Nephron (organoid): ENCODE results near the gene ALOX15.
A peak's percentile ranks its signal among the peaks of the same experiment; 100 is the strongest.

ENCODE experiments used
- H3K27ac Mint-ChIP-seq, 3 experiments: 2 replicates each; pipeline ENCODE4 v1.8.0; 2020; ENCODE audit warnings: mixed read lengths in 3 of 3, mild to moderate bottlenecking in 2 of 3, moderate library complexity in 1 of 3
- H3K27me3 Mint-ChIP-seq: 2 replicates; pipeline ENCODE4 v1.8.0; 2021; ENCODE audit warnings: low read depth, mild to moderate bottlenecking, moderate library complexity, mixed read lengths
- H3K36me3 Mint-ChIP-seq: 2 replicates; pipeline ENCODE4 v1.8.0; 2020; ENCODE audit warnings: low read depth, mixed read lengths
- H3K4me1 Mint-ChIP-seq: 2 replicates; pipeline ENCODE4 v1.8.0; 2020; ENCODE audit warnings: mixed read lengths
- H3K4me3 Mint-ChIP-seq, 3 experiments: 2 replicates each; pipeline ENCODE4 v1.8.0; 2020; ENCODE audit warnings: mild to moderate bottlenecking in 3 of 3, mixed read lengths in 3 of 3, moderate library complexity in 2 of 3
- H3K9me3 Mint-ChIP-seq: 2 replicates; pipeline ENCODE4 v1.8.0; 2020; ENCODE audit warnings: mixed read lengths
- TF ChIP-seq, protein P1 (sequence below), 3 experiments: fragments of 200-600 bp; sonication (generic); IDR thresholded peaks; one replicate each; pipeline ENCODE4 v1.5.0; 2021; ENCODE audit warnings: antibody characterized with exemption in 3 of 3; ENCODE audit not compliant: unreplicated experiment in 3 of 3

Gene ALOX15

DNA sequence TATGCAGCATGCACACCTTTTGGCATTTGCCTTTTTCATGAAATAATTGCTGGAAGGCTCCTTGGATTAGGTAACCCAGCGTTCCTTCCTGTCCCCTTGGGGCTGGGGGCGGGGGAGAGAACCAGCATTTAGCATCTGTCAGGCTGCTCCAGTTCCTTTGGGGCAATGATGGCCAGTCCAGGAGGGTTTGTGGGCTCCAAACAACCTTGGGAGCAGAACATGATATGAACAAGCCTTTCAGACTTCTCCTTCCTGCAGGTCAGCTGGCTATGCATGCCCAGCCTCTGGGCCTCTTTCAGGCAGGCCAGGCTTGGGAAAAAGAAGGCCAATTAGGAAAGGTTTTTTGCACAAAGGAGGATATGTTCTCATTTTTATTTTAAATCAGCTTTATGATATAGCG lies 58.3 kb downstream of the ALOX15 start:
- H3K9me3 Mint-ChIP-seq: no peaks in the 10 kb centered on the region
- TF ChIP-seq, protein P1, sequence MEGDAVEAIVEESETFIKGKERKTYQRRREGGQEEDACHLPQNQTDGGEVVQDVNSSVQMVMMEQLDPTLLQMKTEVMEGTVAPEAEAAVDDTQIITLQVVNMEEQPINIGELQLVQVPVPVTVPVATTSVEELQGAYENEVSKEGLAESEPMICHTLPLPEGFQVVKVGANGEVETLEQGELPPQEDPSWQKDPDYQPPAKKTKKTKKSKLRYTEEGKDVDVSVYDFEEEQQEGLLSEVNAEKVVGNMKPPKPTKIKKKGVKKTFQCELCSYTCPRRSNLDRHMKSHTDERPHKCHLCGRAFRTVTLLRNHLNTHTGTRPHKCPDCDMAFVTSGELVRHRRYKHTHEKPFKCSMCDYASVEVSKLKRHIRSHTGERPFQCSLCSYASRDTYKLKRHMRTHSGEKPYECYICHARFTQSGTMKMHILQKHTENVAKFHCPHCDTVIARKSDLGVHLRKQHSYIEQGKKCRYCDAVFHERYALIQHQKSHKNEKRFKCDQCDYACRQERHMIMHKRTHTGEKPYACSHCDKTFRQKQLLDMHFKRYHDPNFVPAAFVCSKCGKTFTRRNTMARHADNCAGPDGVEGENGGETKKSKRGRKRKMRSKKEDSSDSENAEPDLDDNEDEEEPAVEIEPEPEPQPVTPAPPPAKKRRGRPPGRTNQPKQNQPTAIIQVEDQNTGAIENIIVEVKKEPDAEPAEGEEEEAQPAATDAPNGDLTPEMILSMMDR (IDR thresholded peaks at IDR 0.05; ENCODE audit: unreplicated experiment in 3 of 3): no peak
- H3K4me1 Mint-ChIP-seq: peaks cover 65% of the 10 kb centered on the region
- peaks cover 17% of the 10 kb centered on the region for H3K27me3 Mint-ChIP-seq
- H3K27ac Mint-ChIP-seq: peak overlapping the region; percentile 83 to 95 (median 95)
- H3K4me3 Mint-ChIP-seq: peak overlapping the region; percentile 86 to 92 (median 91)
- H3K36me3 Mint-ChIP-seq: peaks cover 5% of the 10 kb centered on the region

DNA sequence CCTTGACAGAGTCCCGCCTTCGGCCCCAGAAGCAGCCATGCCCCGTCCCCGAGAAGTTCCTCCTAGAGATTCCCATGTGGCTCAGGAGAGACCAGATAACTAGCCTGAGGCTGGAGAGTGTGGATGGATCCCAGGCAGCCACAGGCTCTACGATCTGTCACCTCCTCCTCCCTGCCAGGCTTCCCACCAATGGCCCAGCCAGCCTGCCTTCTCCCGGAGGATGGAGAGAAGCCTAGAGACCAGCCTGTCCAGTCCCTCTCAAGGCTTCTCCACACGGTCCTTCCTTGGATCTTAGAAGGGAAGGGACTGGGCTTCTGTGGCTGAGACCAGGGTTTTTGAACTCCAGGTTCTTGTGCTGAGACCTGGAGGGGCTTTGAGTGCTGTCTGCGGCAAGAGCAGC lies 58.8 kb downstream of the ALOX15 start:
- Mint-ChIP-seq H3K4me1 (peaks cover 64% of the 10 kb centered on the region), H3K36me3 (peaks cover 5% of the 10 kb centered on the region), H3K27me3 (peaks cover 17% of the 10 kb centered on the region), H3K27ac (peak overlapping the region; percentile 83 to 95 (median 95)), H3K9me3 (no peaks in the 10 kb centered on the region), H3K4me3 (peak overlapping the region; percentile 86 to 92 (median 91))
- TF ChIP-seq, protein P1 (IDR thresholded peaks at IDR 0.05; ENCODE audit: unreplicated experiment in 3 of 3): no peak

DNA sequence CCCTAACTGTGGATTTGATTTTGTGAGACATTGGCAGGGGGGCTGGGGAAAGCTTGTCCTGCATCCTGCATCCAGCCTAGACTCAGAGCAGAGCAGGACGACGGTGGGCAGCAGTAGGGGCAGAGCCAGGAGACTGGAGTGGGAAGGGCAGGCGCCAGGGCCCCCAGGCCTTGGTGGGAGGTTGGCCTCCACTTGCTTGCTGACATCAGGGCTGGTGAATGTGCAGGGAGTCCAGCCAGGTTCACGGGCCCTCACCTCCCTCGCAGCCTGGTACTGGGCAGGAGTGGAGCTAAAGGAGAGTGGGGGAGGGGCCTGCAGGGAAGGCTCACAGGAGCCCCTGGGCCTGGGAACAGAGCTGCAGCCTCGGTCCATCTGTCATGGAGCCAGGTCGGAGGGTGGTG lies 59.4 kb downstream of the ALOX15 start:
- Mint-ChIP-seq H3K27me3 (peaks cover 17% of the 10 kb centered on the region), H3K4me3 (peak overlapping the region in 2 of 3 experiments; percentile 86 to 92), H3K27ac (peak overlapping the region; percentile 83 to 95 (median 95)), H3K9me3 (no peaks in the 10 kb centered on the region), H3K4me1 (peaks cover 66% of the 10 kb centered on the region), H3K36me3 (peaks cover 5% of the 10 kb centered on the region)
- TF ChIP-seq, protein P1 (IDR thresholded peaks at IDR 0.05; ENCODE audit: unreplicated experiment in 3 of 3): no peak
